ENCODE measurements around the gene HSDL2.

GRCh38 chr9:112333639-112334431, 46.1 kb upstream of the HSDL2 start:
- TF ChIP-seq POLR2A (IDR thresholded peaks at IDR 0.05; ENCODE audit: low read length) (no peak), GATA1 (IDR thresholded peaks at IDR 0.05; ENCODE audit: low read depth, low read length) (no peak)
